H1 (cell line): ENCODE results near the gene RHBDF2. TPM values are rescaled to one million over a fixed set of nuclear protein-coding genes. Genes with fewer than 3 reads are reported as not detected.

Source experiments
- CTCF ChIA-PET: fragments of 300-600 bp; sonication (Branson Sonifier 250); formaldehyde crosslinking; loops from one replicate; lab custom pipeline; 2021; ENCODE audit not compliant: partially characterized antibody; lab: Charles Lee
- POLR2A ChIA-PET: fragments of 300-600 bp; sonication (Branson Sonifier 250); formaldehyde crosslinking; loops from one replicate; lab custom pipeline; 2021; ENCODE audit warnings: inconsistent platforms; ENCODE audit not compliant: partially characterized antibody; lab: Charles Lee
- DNase-seq, 2 experiments: peaks; one replicate each; pipeline versions ENCODE4 v3.0.0 to v3.0.0-alpha.2; 2010 to 2022; ENCODE audit warnings: low spot score in 2 of 2, low read depth in 1 of 2, mixed read lengths in 1 of 2
- FAIRE-seq: peaks from 2 replicates; lab custom pipeline; 2011; peaks lifted over from hg19 to GRCh38; lab: Jason Lieb, UNC
- H2AFZ ChIP-seq: 2 replicates; pipeline ENCODE4 v1.8.1; 2012; ENCODE audit warnings: low read length, inconsistent platforms
- H2AK5ac ChIP-seq: 2 replicates; pipeline ENCODE4 v1.6.1; 2013; ENCODE audit warnings: low read depth, low read length
- H2BK120ac ChIP-seq: replicated peaks from 2 replicates; pipeline ENCODE3; 2013; ENCODE audit warnings: low read depth, low read length, inconsistent platforms
- H2BK12ac ChIP-seq: 2 replicates; pipeline ENCODE4 v1.6.1; 2013; ENCODE audit warnings: low read depth, low read length
- H2BK15ac ChIP-seq: 2 replicates; pipeline ENCODE4 v1.6.1; 2013; ENCODE audit warnings: low read length
- H2BK20ac ChIP-seq: 2 replicates; pipeline ENCODE4 v1.6.1; 2013; ENCODE audit warnings: low read length
- H2BK5ac ChIP-seq: 2 replicates; pipeline ENCODE4 v1.6.1; 2013; ENCODE audit warnings: low read depth, low read length
- H3K14ac ChIP-seq: 2 replicates; pipeline ENCODE4 v1.6.1; 2013; ENCODE audit warnings: inconsistent platforms; ENCODE audit not compliant: insufficient read length
- H3K18ac ChIP-seq: 2 replicates; pipeline ENCODE4 v1.6.1; 2013; ENCODE audit warnings: low read length; ENCODE audit errors: extremely low read depth
- H3K23ac ChIP-seq: 2 replicates; pipeline ENCODE4 v1.6.1; 2013; ENCODE audit warnings: inconsistent platforms; ENCODE audit not compliant: insufficient read length
- H3K23me2 ChIP-seq: 2 replicates; pipeline ENCODE4 v1.6.1; 2013; ENCODE audit warnings: low read depth, low read length
- H3K27ac ChIP-seq: 2 replicates; pipeline ENCODE4 v1.6.1; 2011; ENCODE audit warnings: low read depth, low read length, inconsistent platforms
- H3K27me3 ChIP-seq, 4 experiments: replicated peaks in 1 of 4; 1 replicate in 1 of 4; 2 replicates in 3 of 4; pipeline versions ENCODE4 v1.6.1 to v1.8.1; 2011 to 2013; ENCODE audit warnings: low read length in 3 of 4, mild to moderate bottlenecking in 3 of 4, inconsistent platforms in 2 of 4, mixed read lengths in 2 of 4, moderate library complexity in 1 of 4; ENCODE audit not compliant: control insufficient read depth in 3 of 4, insufficient read depth in 3 of 4; ENCODE audit errors: extremely low read depth in 1 of 4
- H3K36me3 ChIP-seq, 4 experiments: 2 replicates each; pipeline versions ENCODE4 v1.6.1 to v1.8.1; 2011 to 2013; ENCODE audit warnings: mild to moderate bottlenecking in 4 of 4, low read length in 3 of 4, moderate library complexity in 2 of 4, control low read depth in 1 of 4, inconsistent platforms in 1 of 4; ENCODE audit not compliant: insufficient read depth in 4 of 4, control insufficient read depth in 2 of 4
- H3K4ac ChIP-seq: replicated peaks from 2 replicates; pipeline ENCODE3; 2013; ENCODE audit warnings: low read length, low read depth, mixed read lengths, inconsistent platforms; ENCODE audit not compliant: insufficient read length
- H3K4me1 ChIP-seq, 4 experiments: replicated peaks in 1 of 4; 1 replicate in 1 of 4; 2 replicates in 3 of 4; pipeline versions ENCODE4 v1.6.1 to v1.8.1; 2011 to 2013; ENCODE audit warnings: low read length in 3 of 4, inconsistent platforms in 2 of 4, mixed read lengths in 1 of 4; ENCODE audit not compliant: insufficient read depth in 4 of 4, control insufficient read depth in 3 of 4
- H3K4me2 ChIP-seq, 2 experiments: 2 replicates each; pipeline versions ENCODE4 v1.6.1 to v1.8.1; 2011 to 2013; ENCODE audit warnings: low read depth in 2 of 2, low read length in 2 of 2, control low read depth in 1 of 2, inconsistent platforms in 1 of 2, mild to moderate bottlenecking in 1 of 2; ENCODE audit not compliant: insufficient read depth in 1 of 2
- H3K4me3 ChIP-seq, 4 experiments: fragments of 200-600, 300-600 bp in 1 of 4; sonication (generic), shearing (Covaris generic), sonication (Bioruptor Twin) in 1 of 4; 2 replicates each; pipeline versions ENCODE4 v1.5.1 to v1.8.1; 2011 to 2016; ENCODE audit warnings: low read length in 4 of 4, low read depth in 3 of 4, control low read depth in 2 of 4, inconsistent platforms in 2 of 4, mild to moderate bottlenecking in 2 of 4, mixed read lengths in 1 of 4, moderate library complexity in 1 of 4; ENCODE audit not compliant: insufficient read depth in 2 of 4; ENCODE audit errors: extremely low read depth in 1 of 4
- H3K56ac ChIP-seq: replicated peaks from 2 replicates; pipeline ENCODE3; 2013; ENCODE audit warnings: low read depth, mild to moderate bottlenecking, mixed read lengths, low read length, inconsistent platforms; ENCODE audit not compliant: insufficient read length
- H3K79me1 ChIP-seq: 2 replicates; pipeline ENCODE4 v1.6.1; 2013; ENCODE audit warnings: low read depth, low read length, control low read depth
- H3K79me2 ChIP-seq, 2 experiments: 2 replicates each; pipeline versions ENCODE4 v1.6.1 to v1.8.1; 2012 to 2013; ENCODE audit warnings: low read length in 2 of 2, mild to moderate bottlenecking in 2 of 2, inconsistent platforms in 1 of 2; ENCODE audit not compliant: insufficient read depth in 2 of 2, control insufficient read depth in 1 of 2
- H3K9ac ChIP-seq, 4 experiments: replicated peaks in 1 of 4; 1 replicate in 1 of 4; 2 replicates in 3 of 4; pipeline versions ENCODE4 v1.6.1 to v1.8.1; 2011 to 2013; ENCODE audit warnings: low read depth in 3 of 4, low read length in 3 of 4, control low read depth in 2 of 4, mild to moderate bottlenecking in 2 of 4, moderate library complexity in 2 of 4, inconsistent platforms in 1 of 4; ENCODE audit errors: extremely low read depth in 1 of 4
- H3K9me3 ChIP-seq, 2 experiments: 2 replicates each; pipeline versions ENCODE4 v1.6.1 to v1.8.1; 2012 to 2013; ENCODE audit warnings: mild to moderate bottlenecking in 2 of 2, moderate library complexity in 2 of 2, control low read depth in 1 of 2, inconsistent platforms in 1 of 2, low read depth in 1 of 2, low read length in 1 of 2, mixed read lengths in 1 of 2; ENCODE audit not compliant: insufficient read depth in 2 of 2
- H4K20me1 ChIP-seq, 2 experiments: replicated peaks in 1 of 2; 2 replicates each; pipeline versions ENCODE3 to v1.8.1; 2011 to 2013; ENCODE audit warnings: inconsistent platforms in 2 of 2, low read length in 2 of 2, mild to moderate bottlenecking in 1 of 2; ENCODE audit not compliant: insufficient read depth in 2 of 2, control insufficient read depth in 1 of 2
- H4K5ac ChIP-seq: 2 replicates; pipeline ENCODE4 v1.6.1; 2013; ENCODE audit warnings: low read length, low read depth, mixed read lengths, inconsistent platforms; ENCODE audit not compliant: insufficient read length
- H4K8ac ChIP-seq: 2 replicates; pipeline ENCODE4 v1.8.0; 2013; ENCODE audit warnings: mild to moderate bottlenecking, moderate library complexity, low read length, inconsistent platforms; ENCODE audit not compliant: insufficient read depth; ENCODE audit errors: extremely low read depth
- H4K91ac ChIP-seq: replicated peaks from 2 replicates; pipeline ENCODE3; 2013; ENCODE audit warnings: low read length, mixed read lengths, inconsistent platforms; ENCODE audit not compliant: insufficient read length
- TAF1 ChIP-seq: IDR thresholded peaks from 2 replicates; pipeline ENCODE4 v1.6.1; 2011; ENCODE audit warnings: mild to moderate bottlenecking, low read depth, low read length
- WGBS, 2 experiments: shearing (Covaris generic) in 1 of 2; methylation state at CpG; one replicate each; pipeline versions ENCODE4 v1.1.6 to v1.1.7; 2013 to 2015; ENCODE audit warnings: low lambda C conversion rate in 2 of 2, mixed read lengths in 2 of 2, inconsistent platforms in 1 of 2, low coverage in 1 of 2, missing lambda C conversion rate in 1 of 2; ENCODE audit not compliant: insufficient replicate concordance in 2 of 2, insufficient coverage in 1 of 2, insufficient read length in 1 of 2; ENCODE audit errors: extremely low coverage in 1 of 2, missing lambda C conversion rate in 1 of 2; 5-methylcytosine and 5-hydroxymethylcytosine counted together
- polyA plus RNA-seq, 7 experiments: library from polyadenylated mRNA; depleted of rRNA in 3 of 7; stranded (reverse) in 5 of 7; unstranded in 2 of 7; fragments of >200 nt in 5 of 7; fragments of 200-250 nt in 2 of 7; gene quantifications; 1 replicate in 5 of 7; 2 replicates in 1 of 7; 4 replicates in 1 of 7; pipeline versions ENCODE4 v1.2.1 to v1.2.3, GENCODE V29; 2011 to 2013; ENCODE audit warnings: missing spikeins in 2 of 7, mixed read lengths in 2 of 7
- total RNA-seq: library from RNA; stranded (reverse); fragmentation: NEBNext Ultra II Directional; extraction: Animal tissue kit (Norgen Biotek cat#: 25700); gene quantifications from 2 replicates; pipeline ENCODE4 v1.2.1, GENCODE V29; 2021

Gene RHBDF2
- total and polyA plus RNA-seq, 2 of the 8 experiments (the other 6 are each of a cell fraction or from before 2014, with no cell fraction given) = 21.2 to 25.9 TPM

GRCh38 chr17:76434870-76435269 is 66.4 kb downstream of the RHBDF2 start:
- no peak overlapping the region for H3K27ac ChIP-seq
- no peak overlapping the region for H3K14ac ChIP-seq
- WGBS, 2 experiments = 94% methylated on average over 7 of the region's 7 CpGs; no CpG with 5 or more reads in 1 of the 2 experiments
- H3K4me3 ChIP-seq = no peak overlapping the region
- H3K4ac ChIP-seq = no peak overlapping the region
- FAIRE-seq = no peak
- ChIA-PET POLR2A (interaction anchor here (0.7 to 1.4 kb wide), 3 partner anchors 11 to 132 kb away, joined by 3 to 6 read pairs (median 5); partner anchors contain the start of gene UBE2O), CTCF (interaction anchor here (0.7 to 2.5 kb wide), 15 partner anchors 8 to 280 kb away, joined by 3 to 14 read pairs (median 6); no protein-coding TSS in a partner anchor)
- no peak overlapping the region for H2BK20ac ChIP-seq
- no peaks in the 10 kb centered on the region for H3K23me2 ChIP-seq
- no peak overlapping the region for H3K23ac ChIP-seq
- TF ChIP-seq TAF1 = no peak
- no peak overlapping the region for H2BK5ac ChIP-seq
- no peaks in the 10 kb centered on the region for H3K9me3 ChIP-seq
- no peak overlapping the region for H2BK120ac ChIP-seq
- H3K4me1 ChIP-seq = peaks cover 0 to 19% (median 15%) of the 10 kb centered on the region in 4 experiments
- no peaks in the 10 kb centered on the region for H3K27me3 ChIP-seq
- H3K79me2 ChIP-seq = peaks cover 28 to 94% of the 10 kb centered on the region in 2 experiments
- no peak overlapping the region for H4K8ac ChIP-seq
- H3K18ac ChIP-seq = no peak overlapping the region
- H2BK12ac ChIP-seq = no peak overlapping the region
- no peaks in the 10 kb centered on the region for H3K36me3 ChIP-seq
- peaks cover 28% of the 10 kb centered on the region for H3K79me1 ChIP-seq
- no peak for DNase-seq
- no peak overlapping the region for H4K91ac ChIP-seq
- no peak overlapping the region for H3K9ac ChIP-seq
- H2BK15ac ChIP-seq = no peak overlapping the region
- H4K5ac ChIP-seq = no peak overlapping the region
- H3K56ac ChIP-seq = no peak overlapping the region
- no peak overlapping the region for H2AFZ ChIP-seq
- H4K20me1 ChIP-seq = peaks cover 20 to 32% of the 10 kb centered on the region in 2 experiments
- no peak overlapping the region for H2AK5ac ChIP-seq
- H3K4me2 ChIP-seq = no peak overlapping the region
